ENCODE data around the gene MEIS1. TPM values are rescaled to one million over a fixed set of nuclear protein-coding genes. Genes with fewer than 3 reads are reported as not detected.

MEIS1 gene
- polyA plus RNA-seq, 1 donor (not counting 4 experiments of a cell fraction or from before 2014, with no cell fraction given): 3.1 TPM

DNA sequence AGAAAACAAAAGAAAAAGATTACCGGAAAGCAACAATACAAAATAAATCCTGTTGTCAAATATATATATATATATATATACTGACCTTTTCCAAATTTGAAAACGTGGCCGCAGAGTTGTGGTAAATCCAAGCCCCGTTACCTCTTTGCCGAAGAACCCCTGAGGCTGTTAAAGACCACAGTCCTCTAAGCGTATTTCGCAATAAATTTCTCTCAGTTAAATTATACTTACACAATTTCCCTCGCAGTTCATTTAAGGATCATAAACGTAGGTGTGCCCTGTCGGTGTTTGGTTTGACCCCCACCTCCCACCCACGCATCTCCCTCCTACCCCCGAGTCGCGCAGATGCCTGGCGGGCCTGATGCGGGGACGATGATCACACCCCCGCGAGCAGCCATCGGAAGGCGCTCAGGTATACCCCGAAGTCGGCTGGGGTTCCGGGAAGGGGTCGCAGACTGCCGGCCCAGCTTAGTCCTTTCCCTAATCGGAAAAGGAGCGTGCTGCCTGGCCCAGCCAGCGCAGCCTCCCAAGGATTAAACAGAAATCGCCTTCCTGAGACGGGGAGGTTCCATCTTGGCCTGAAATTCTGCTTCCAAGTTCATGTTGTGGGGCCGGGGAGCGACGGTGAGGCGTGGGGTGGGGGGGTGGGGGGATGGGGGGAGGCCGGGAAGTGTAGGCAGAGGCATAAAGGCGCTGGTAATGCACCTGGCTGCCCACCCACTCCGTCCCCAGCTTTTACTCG lies 2.9 kb upstream of the MEIS1 start:
- DNase-seq (ENCODE audit: low read depth, low spot score) (no peak), FAIRE-seq (no peak)
- Histone ChIP-seq H3K9ac (ENCODE audit: control insufficient read depth, extremely low read depth, insufficient read depth, low read length) (no peak overlapping the region), H3K79me2 (ENCODE audit: control insufficient read depth, insufficient read depth, low read length) (peaks cover 2% of the 10 kb centered on the region), H3K27me3 (ENCODE audit: control insufficient read depth, extremely low read depth, insufficient read depth, low read length) (peaks cover under 1% of the 10 kb centered on the region), H3K4me1 (ENCODE audit: control insufficient read depth, extremely low read depth, insufficient read depth, low read length) (peaks cover 6% of the 10 kb centered on the region), H3K9me3 (ENCODE audit: control insufficient read depth, low read depth, low read length) (no peaks in the 10 kb centered on the region), H4K20me1 (ENCODE audit: control insufficient read depth, extremely low read depth, insufficient read depth, low read length) (no peaks in the 10 kb centered on the region), H3K4me3 (ENCODE audit: control insufficient read depth in 2 of 3, extremely low read depth in 1 of 3, insufficient read depth in 2 of 3, low read depth in 1 of 3, low read length in 3 of 3) (peak overlapping the region in 1 of 3 experiments; percentile 82), H3K27ac (ENCODE audit: control insufficient read depth, insufficient read depth, low read length) (no peak overlapping the region), H2AFZ (ENCODE audit: control insufficient read depth, low read length) (no peak overlapping the region), H3K36me3 (ENCODE audit: control insufficient read depth in 2 of 2, extremely low read depth in 1 of 2, insufficient read depth in 2 of 2, low read length in 2 of 2) (no peaks in the 10 kb centered on the region), H3K9me1 (ENCODE audit: control insufficient read depth, extremely low read depth, insufficient read depth, low read length) (no peaks in the 10 kb centered on the region), H3K4me2 (ENCODE audit: control insufficient read depth, extremely low read depth, insufficient read depth, low read depth, low read length) (peak overlapping the region; percentile 90)
- dilution Hi-C loops (cut with MboI; ENCODE audit: extremely low pct_ligation_motif_present, low sequenced_read_pairs): no loop called here
- TF ChIP-seq EZH2 (IDR thresholded peaks at IDR 0.05; ENCODE audit: low read length): no peak
- TF ChIP-seq, protein P1, sequence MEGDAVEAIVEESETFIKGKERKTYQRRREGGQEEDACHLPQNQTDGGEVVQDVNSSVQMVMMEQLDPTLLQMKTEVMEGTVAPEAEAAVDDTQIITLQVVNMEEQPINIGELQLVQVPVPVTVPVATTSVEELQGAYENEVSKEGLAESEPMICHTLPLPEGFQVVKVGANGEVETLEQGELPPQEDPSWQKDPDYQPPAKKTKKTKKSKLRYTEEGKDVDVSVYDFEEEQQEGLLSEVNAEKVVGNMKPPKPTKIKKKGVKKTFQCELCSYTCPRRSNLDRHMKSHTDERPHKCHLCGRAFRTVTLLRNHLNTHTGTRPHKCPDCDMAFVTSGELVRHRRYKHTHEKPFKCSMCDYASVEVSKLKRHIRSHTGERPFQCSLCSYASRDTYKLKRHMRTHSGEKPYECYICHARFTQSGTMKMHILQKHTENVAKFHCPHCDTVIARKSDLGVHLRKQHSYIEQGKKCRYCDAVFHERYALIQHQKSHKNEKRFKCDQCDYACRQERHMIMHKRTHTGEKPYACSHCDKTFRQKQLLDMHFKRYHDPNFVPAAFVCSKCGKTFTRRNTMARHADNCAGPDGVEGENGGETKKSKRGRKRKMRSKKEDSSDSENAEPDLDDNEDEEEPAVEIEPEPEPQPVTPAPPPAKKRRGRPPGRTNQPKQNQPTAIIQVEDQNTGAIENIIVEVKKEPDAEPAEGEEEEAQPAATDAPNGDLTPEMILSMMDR (optimal IDR thresholded peaks at IDR 0.05 in 1 of 3, IDR thresholded peaks at IDR 0.05 in 1 of 3, conservative IDR thresholded peaks at IDR 0.05 in 1 of 3; ENCODE audit: extremely low read depth in 1 of 3, insufficient read depth in 2 of 3, low read length in 3 of 3): no peak

DNA sequence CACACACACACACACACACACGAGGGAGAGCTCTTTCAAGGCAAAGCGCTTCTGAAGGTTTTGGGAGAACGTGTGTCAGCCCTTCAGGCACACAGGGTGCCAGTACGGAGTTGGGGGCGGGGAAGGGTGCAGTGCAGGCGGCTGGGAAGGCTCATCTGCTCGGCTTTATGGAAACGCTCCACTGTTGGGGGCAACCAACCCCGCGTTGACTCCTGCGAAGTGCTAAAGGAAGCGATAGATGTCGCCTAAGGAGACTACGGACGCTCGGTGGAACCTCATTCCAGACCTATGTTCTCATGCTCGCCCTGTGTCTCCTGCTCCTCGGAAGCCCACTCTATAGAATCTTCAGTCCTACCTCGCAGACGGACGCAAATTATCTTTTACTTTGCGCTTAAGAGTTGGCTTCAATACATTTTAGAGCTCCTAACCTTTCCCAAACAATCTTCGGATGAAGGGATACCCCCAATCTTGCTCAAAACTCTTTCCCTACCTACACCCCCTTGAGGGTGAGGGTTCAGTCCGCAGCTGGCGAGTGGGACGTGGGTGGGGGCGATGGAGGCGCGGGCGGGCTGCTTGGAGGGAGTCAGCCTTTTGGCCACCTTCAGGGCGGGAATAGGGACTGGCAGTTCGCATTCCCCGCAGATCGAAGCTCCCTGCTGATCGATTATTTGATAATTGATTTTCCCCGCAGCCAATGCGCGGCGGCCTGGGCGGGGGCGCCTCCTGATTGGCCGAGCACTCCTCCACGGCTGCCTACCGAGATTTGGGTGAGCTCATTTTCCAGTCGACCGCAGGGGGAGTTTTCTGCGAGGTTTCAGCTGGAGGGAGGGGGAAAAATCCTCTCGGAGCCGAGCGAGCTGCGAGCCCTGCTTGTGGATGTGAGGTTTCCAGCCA lies 1.9 kb upstream of the MEIS1 start:
- H3K4me1 ChIP-seq (ENCODE audit: control insufficient read depth, extremely low read depth, insufficient read depth, low read length): peaks cover 10% of the 10 kb centered on the region
- H3K27ac ChIP-seq (ENCODE audit: control insufficient read depth, insufficient read depth, low read length): peak overlapping the region; percentile 56
- H3K27me3 ChIP-seq (ENCODE audit: control insufficient read depth, extremely low read depth, insufficient read depth, low read length): no peaks in the 10 kb centered on the region
- peak overlapping the region; percentile 90 for H3K4me2 ChIP-seq (ENCODE audit: control insufficient read depth, extremely low read depth, insufficient read depth, low read depth, low read length)
- dilution Hi-C loops (cut with MboI; ENCODE audit: extremely low pct_ligation_motif_present, low sequenced_read_pairs): no loop called here
- H2AFZ ChIP-seq (ENCODE audit: control insufficient read depth, low read length): peak overlapping the region; percentile 98
- no peaks in the 10 kb centered on the region for H3K9me1 ChIP-seq (ENCODE audit: control insufficient read depth, extremely low read depth, insufficient read depth, low read length)
- peak overlapping the region; percentile 88 for H3K9ac ChIP-seq (ENCODE audit: control insufficient read depth, extremely low read depth, insufficient read depth, low read length)
- H3K4me3 ChIP-seq (ENCODE audit: control insufficient read depth in 2 of 3, extremely low read depth in 1 of 3, insufficient read depth in 2 of 3, low read depth in 1 of 3, low read length in 3 of 3): peak overlapping the region; percentile 67 to 99 (median 82)
- H3K79me2 ChIP-seq (ENCODE audit: control insufficient read depth, insufficient read depth, low read length): peaks cover 2% of the 10 kb centered on the region
- DNase-seq (ENCODE audit: low read depth, low spot score) (peak; percentile 36), FAIRE-seq (peak; percentile 23)
- no peaks in the 10 kb centered on the region for H3K36me3 ChIP-seq (ENCODE audit: control insufficient read depth in 2 of 2, extremely low read depth in 1 of 2, insufficient read depth in 2 of 2, low read length in 2 of 2)
- TF ChIP-seq, protein P1 (optimal IDR thresholded peaks at IDR 0.05 in 1 of 3, IDR thresholded peaks at IDR 0.05 in 1 of 3, conservative IDR thresholded peaks at IDR 0.05 in 1 of 3; ENCODE audit: extremely low read depth in 1 of 3, insufficient read depth in 2 of 3, low read length in 3 of 3): no peak
- TF ChIP-seq EZH2 (IDR thresholded peaks at IDR 0.05; ENCODE audit: low read length): no peak
- H4K20me1 ChIP-seq (ENCODE audit: control insufficient read depth, extremely low read depth, insufficient read depth, low read length): no peaks in the 10 kb centered on the region
- no peaks in the 10 kb centered on the region for H3K9me3 ChIP-seq (ENCODE audit: control insufficient read depth, low read depth, low read length)

Measured in keratinocyte (primary cell).